ENCODE data around the gene GTF3C2. TPM values are rescaled to one million over a fixed set of nuclear protein-coding genes. Genes with fewer than 3 reads are reported as not detected.

The GTF3C2 gene
- total RNA-seq, 1 experiment from 2014 or later, result 109 TPM

- no peak overlapping the region for H3K14ac ChIP-seq (ENCODE audit: insufficient read depth, low read length)
- H3K23me2 ChIP-seq (ENCODE audit: insufficient read length, low read depth, low read length, poor library complexity, severe bottlenecking), result no peaks in the 10 kb centered on the region
- no peak overlapping the region for H4K5ac ChIP-seq (ENCODE audit: insufficient read length, low read depth, low read length)
- no peaks in the 10 kb centered on the region for H3K79me1 ChIP-seq (ENCODE audit: insufficient read depth, low read depth, low read length, poor library complexity, severe bottlenecking)
- H4K20me1 ChIP-seq (ENCODE audit: control insufficient read depth, insufficient read depth, insufficient read length), result no peaks in the 10 kb centered on the region
- H2AFZ ChIP-seq (ENCODE audit: low read length), result no peak overlapping the region
- H3T11ph ChIP-seq (ENCODE audit: low read length), result no peak overlapping the region
- H3K9me3 ChIP-seq (ENCODE audit: control insufficient read depth, low read depth, low read length), result no peaks in the 10 kb centered on the region
- Mint-ChIP-seq H3K27ac (no peak overlapping the region), H3K4me1 (peaks cover 8 to 9% of the 10 kb centered on the region in 2 experiments; a peak in 3 of 4 replicates), H3K36me3 (ENCODE audit: insufficient read depth in 1 of 3, low read depth in 3 of 3) (peaks cover 5 to 12% (median 11%) of the 10 kb centered on the region in 3 experiments; a peak in 6 of 7 replicates), H3K27me3 (ENCODE audit: low read depth) (peaks cover 7% of the 10 kb centered on the region), H3K4me3 (no peak overlapping the region), H3K9me3 (no peaks in the 10 kb centered on the region)
- no peaks in the 10 kb centered on the region for H3K27me3 ChIP-seq (ENCODE audit: insufficient read depth, low read length)
- H3K23ac ChIP-seq (ENCODE audit: insufficient read length, low read depth, low read length), result no peak overlapping the region
- no peaks in the 10 kb centered on the region for H3K79me2 ChIP-seq (ENCODE audit: insufficient read depth, low read length)
- H3K4me1 ChIP-seq (ENCODE audit: insufficient read depth, low read length), result peaks cover 6% of the 10 kb centered on the region; the same call in 1 of the 2 replicates
- no peak overlapping the region for H3K9ac ChIP-seq (ENCODE audit: extremely low read depth, insufficient read length, low read length)
- no peak for TF ChIP-seq CTCF (conservative IDR thresholded peaks at IDR 0.05)
- no CpG with 5 or more reads among the region's 8 CpGs for WGBS (ENCODE audit: extremely low coverage, insufficient read length, low lambda C conversion rate)
- H3K4me2 ChIP-seq (ENCODE audit: insufficient read depth, insufficient read length, low read length), result no peak overlapping the region
- no peak overlapping the region for H2BK20ac ChIP-seq (ENCODE audit: low read depth, low read length, poor library complexity, severe bottlenecking)
- no peak overlapping the region for H2BK15ac ChIP-seq (ENCODE audit: low read depth, low read length)
- H3K18ac ChIP-seq (ENCODE audit: insufficient read length, low read depth, low read length), result no peak overlapping the region
- H4K8ac ChIP-seq (replicated peaks; ENCODE audit: insufficient read length, low read depth, low read length), result no peak overlapping the region
- no peak overlapping the region for H3K56ac ChIP-seq (ENCODE audit: insufficient read length, low read depth, low read length)
- no peak for DNase-seq
- no peak overlapping the region for H3K4ac ChIP-seq (ENCODE audit: low read depth, low read length)
- H2BK120ac ChIP-seq (ENCODE audit: low read depth, low read length, poor library complexity, severe bottlenecking), result no peak overlapping the region
- H2BK12ac ChIP-seq (ENCODE audit: insufficient read length, low read depth, low read length), result no peak overlapping the region
- no peak overlapping the region for H2BK5ac ChIP-seq (ENCODE audit: insufficient read length, low read length)
- H4K91ac ChIP-seq (ENCODE audit: insufficient read length, low read depth, low read length), result no peak overlapping the region
- H2AK5ac ChIP-seq (ENCODE audit: insufficient read length, low read length), result no peak overlapping the region
- H3K27ac ChIP-seq (ENCODE audit: insufficient read length, low read depth, low read length), result no peak overlapping the region
Measured at GRCh38 chr2:27313882-27314645, 42.5 kb downstream of the GTF3C2 start.
